Parathyroid adenoma (tissue), 2 donors: ENCODE measurements around the gene BPHL.
A peak's percentile ranks its signal among the peaks of the same experiment; 100 is the strongest.
"Not testable (repeated sequence)": the region's sequence is repeated elsewhere in the genome, so short reads cannot be mapped to it uniquely, and the experiment has no call there.

Experiments used
- H2AFZ ChIP-seq: fragments of 300-600 bp; sonication (generic); one replicate; pipeline ENCODE4 v1.7.0; 2017; ENCODE audit warnings: antibody characterized with exemption, mild to moderate bottlenecking
- H3K27ac ChIP-seq: fragments of 300-600 bp; sonication (generic); one replicate; pipeline ENCODE4 v1.7.0; 2017
- H3K27me3 ChIP-seq: fragments of 300-600 bp; sonication (generic); one replicate; pipeline ENCODE4 v1.7.0; 2017; ENCODE audit warnings: low read length; ENCODE audit not compliant: control insufficient read depth, insufficient read depth
- H3K36me3 ChIP-seq: fragments of 300-600 bp; sonication (generic); one replicate; pipeline ENCODE4 v1.7.0; 2017; ENCODE audit warnings: low read length; ENCODE audit not compliant: control insufficient read depth, insufficient read depth
- H3K4me1 ChIP-seq: fragments of 300-600 bp; sonication (generic); one replicate; pipeline ENCODE4 v1.7.0; 2017; ENCODE audit warnings: control low read depth
- H3K4me2 ChIP-seq: fragments of 300-600 bp; sonication (generic); one replicate; pipeline ENCODE4 v1.7.0; 2017; ENCODE audit warnings: low read length
- H3K4me3 ChIP-seq: fragments of 300-600 bp; sonication (generic); one replicate; pipeline ENCODE4 v1.7.0; 2017; ENCODE audit warnings: low read depth, low read length
- H3K79me2 ChIP-seq: fragments of 300-600 bp; sonication (generic); one replicate; pipeline ENCODE4 v1.7.0; 2017; ENCODE audit warnings: control low read depth
- H3K9ac ChIP-seq: fragments of 300-600 bp; sonication (generic); one replicate; pipeline ENCODE4 v1.7.0; 2017; ENCODE audit warnings: mild to moderate bottlenecking
- H3K9me3 ChIP-seq: fragments of 300-600 bp; sonication (generic); one replicate; pipeline ENCODE4 v1.7.0; 2017; ENCODE audit warnings: low read length; ENCODE audit not compliant: control insufficient read depth
- CTCF ChIP-seq: fragments of 300-600 bp; sonication (generic); IDR thresholded peaks from one replicate; pipeline ENCODE4 v1.7.0; 2017; ENCODE audit warnings: antibody characterized with exemption, mild to moderate bottlenecking
- donor health status: primary hyperparathyroidism.

BPHL gene

GRCh38 chr6:3136292-3137011, 17.9 kb downstream of the BPHL start:
- no peak for TF ChIP-seq CTCF
- H3K9me3 ChIP-seq, result no peaks in the 10 kb centered on the region
- H3K79me2 ChIP-seq, result no peaks in the 10 kb centered on the region
- H3K27me3 ChIP-seq, result no peaks in the 10 kb centered on the region
- H3K4me1 ChIP-seq, result no peaks in the 10 kb centered on the region
- H3K4me2 ChIP-seq, result no peak overlapping the region
- H3K36me3 ChIP-seq, result no peaks in the 10 kb centered on the region
- no peak overlapping the region for H3K9ac ChIP-seq
- H3K27ac ChIP-seq, result no peak overlapping the region
- no peak overlapping the region for H2AFZ ChIP-seq
- H3K4me3 ChIP-seq, result no peak overlapping the region

GRCh38 chr6:3137057-3137777, 18.7 kb downstream of the BPHL start:
- H3K4me1 ChIP-seq, result no peaks in the 10 kb centered on the region
- no peaks in the 10 kb centered on the region for H3K27me3 ChIP-seq

DNA sequence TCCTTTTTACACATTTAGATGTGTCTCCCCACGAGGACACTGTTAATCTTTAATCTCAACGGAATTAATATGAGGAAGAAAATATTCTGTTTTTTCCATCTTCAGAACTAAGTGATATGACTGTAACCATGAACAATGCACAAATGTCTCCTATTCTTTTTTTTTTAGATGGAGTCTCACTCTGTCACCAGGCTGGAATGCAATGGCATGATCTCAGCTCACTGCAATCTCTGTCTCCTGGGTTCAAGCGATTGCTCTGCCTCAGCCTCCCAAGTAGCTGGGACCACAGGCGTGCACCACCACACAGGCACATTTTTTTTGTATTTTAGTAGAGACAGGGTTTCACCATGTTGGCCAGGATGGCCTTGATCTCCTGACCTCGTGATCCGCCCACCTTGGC, 19.4 kb downstream of the BPHL start:
- not testable (repeated sequence) for H3K9me3 ChIP-seq, H3K36me3 ChIP-seq, H3K4me3 ChIP-seq, H2AFZ ChIP-seq, H3K9ac ChIP-seq, H3K27me3 ChIP-seq, H3K4me1 ChIP-seq, H3K79me2 ChIP-seq, H3K27ac ChIP-seq, H3K4me2 ChIP-seq

More at GRCh38 chr6:3137057-3137777, 18.7 kb downstream of the BPHL start:
- Histone ChIP-seq H3K4me3 (no peak overlapping the region), H3K27ac (no peak overlapping the region), H3K79me2 (no peaks in the 10 kb centered on the region), H3K4me2 (no peak overlapping the region), H3K9ac (no peak overlapping the region), H2AFZ (no peak overlapping the region), H3K36me3 (no peaks in the 10 kb centered on the region), H3K9me3 (no peaks in the 10 kb centered on the region)
- TF ChIP-seq CTCF, result no peak

DNA sequence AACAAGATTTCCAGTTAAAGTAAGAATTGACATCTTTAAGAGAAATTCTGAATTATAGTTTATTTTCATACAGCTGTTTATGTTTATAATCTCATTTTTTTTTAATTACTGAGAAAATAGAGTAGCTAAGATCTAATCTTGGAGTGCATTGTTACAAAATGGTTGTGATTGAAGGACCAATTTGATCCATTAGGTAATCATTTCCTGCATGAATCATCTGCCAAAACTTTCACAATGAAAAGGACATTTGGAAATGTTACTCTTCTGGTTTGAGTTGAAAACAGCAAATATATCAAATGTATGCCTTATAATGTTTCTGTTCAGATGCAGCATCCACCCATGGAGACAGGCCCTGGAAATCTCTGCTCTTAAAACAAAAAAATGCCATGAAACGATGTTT, 19.8 kb downstream of the BPHL start:
- Histone ChIP-seq H3K9ac (no peak overlapping the region), H3K79me2 (no peaks in the 10 kb centered on the region), H3K27ac (no peak overlapping the region), H3K9me3 (no peaks in the 10 kb centered on the region), H3K36me3 (no peaks in the 10 kb centered on the region), H3K4me1 (no peaks in the 10 kb centered on the region), H3K4me2 (no peak overlapping the region), H3K27me3 (no peaks in the 10 kb centered on the region), H2AFZ (no peak overlapping the region), H3K4me3 (no peak overlapping the region)
- TF ChIP-seq CTCF, result no peak

DNA sequence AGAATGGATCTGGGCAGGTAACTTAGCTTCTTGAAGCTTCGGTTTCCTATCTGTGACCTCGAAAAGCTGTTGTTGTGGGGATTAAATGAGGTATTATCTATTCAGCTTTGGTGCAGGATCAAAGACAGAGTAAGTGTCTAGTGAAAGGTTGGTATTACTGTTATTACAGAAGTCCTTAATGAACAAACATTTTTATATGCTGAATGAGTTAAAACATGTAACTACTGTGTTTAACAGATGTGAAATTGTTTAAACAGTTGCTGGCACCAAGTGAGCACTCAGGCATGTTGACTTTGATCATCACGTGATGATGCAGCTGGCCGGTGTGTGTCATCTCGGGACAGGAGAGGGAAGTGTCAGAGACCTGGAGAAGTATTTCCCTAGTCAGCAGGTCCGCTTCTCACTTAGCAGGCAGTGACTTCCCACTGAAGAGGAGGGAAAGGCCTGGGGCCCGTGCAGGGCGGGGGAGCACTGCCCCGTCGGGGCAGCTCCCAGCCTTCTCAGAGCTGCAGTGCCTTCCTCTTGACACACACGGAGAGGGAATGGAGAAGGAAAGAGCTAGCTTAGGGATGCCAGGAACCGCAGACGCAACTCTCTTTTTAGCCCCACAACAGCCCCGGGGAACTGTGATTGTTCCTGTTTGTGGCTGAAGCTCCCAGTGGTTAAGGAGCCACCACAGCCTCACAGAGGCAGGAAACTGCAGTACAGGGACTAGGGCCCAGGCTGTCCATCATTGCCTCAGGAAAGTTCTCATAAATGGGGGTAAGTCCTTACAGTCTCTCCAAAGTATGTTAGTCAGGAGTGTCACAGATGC, 20.8 kb downstream of the BPHL start:
- Histone ChIP-seq H3K27me3 (no peaks in the 10 kb centered on the region), H3K79me2 (no peaks in the 10 kb centered on the region), H3K36me3 (no peaks in the 10 kb centered on the region), H3K4me2 (peak overlapping the region; percentile 4), H3K4me3 (no peak overlapping the region), H3K4me1 (no peaks in the 10 kb centered on the region), H3K9ac (no peak overlapping the region), H3K9me3 (no peaks in the 10 kb centered on the region), H3K27ac (no peak overlapping the region), H2AFZ (no peak overlapping the region)
- TF ChIP-seq CTCF, result no peak
